ENCODE results near the gene ANKRD65. TPM values are rescaled to one million over a fixed set of nuclear protein-coding genes. Genes with fewer than 3 reads are reported as not detected.

Gene ANKRD65
- total and polyA plus RNA-seq, 2 donors (not counting 3 experiments of a cell fraction or from before 2014, with no cell fraction given): 0.15 to 0.38 TPM

- intact Hi-C loops (cut with micrococcal nuclease): no loop called here
Observed at GRCh38 chr1:1463312-1463711, 42.2 kb upstream of the ANKRD65 start.

More at GRCh38 chr1:1463312-1463711, 42.2 kb upstream of the ANKRD65 start:
- Histone ChIP-seq H3K9me1 (replicated peaks; ENCODE audit: control insufficient read depth, extremely low read depth, insufficient read depth, low read length) (no peaks in the 10 kb centered on the region), H4K20me1 (replicated peaks; ENCODE audit: control insufficient read depth, extremely low read depth, insufficient read depth, low read length) (no peaks in the 10 kb centered on the region), H3K4me3 (replicated peaks in 1 of 3; ENCODE audit: insufficient read depth in 1 of 3, low read depth in 1 of 3, low read length in 3 of 3) (no peak overlapping the region), H3K4me1 (ENCODE audit: control insufficient read depth, extremely low read depth, insufficient read depth, low read length) (no peaks in the 10 kb centered on the region), H3K9ac (replicated peaks; ENCODE audit: extremely low read depth, insufficient read depth, low read length) (no peak overlapping the region), H3K9me3 (replicated peaks; ENCODE audit: control insufficient read depth, insufficient read depth, low read length) (no peaks in the 10 kb centered on the region), H3K27ac (ENCODE audit: insufficient read depth, low read depth, low read length) (no peak overlapping the region), H3K79me2 (ENCODE audit: control insufficient read depth, insufficient read depth, low read length) (no peaks in the 10 kb centered on the region), H3K4me2 (ENCODE audit: insufficient read depth, low read length) (no peak overlapping the region), H3K36me3 (ENCODE audit: control insufficient read depth in 2 of 2, extremely low read depth in 1 of 2, insufficient read depth in 2 of 2, low read length in 2 of 2) (no peaks in the 10 kb centered on the region), H2AFZ (ENCODE audit: low read depth, low read length) (no peak overlapping the region), H3K27me3 (ENCODE audit: control insufficient read depth in 2 of 2, insufficient read depth in 2 of 2, low read length in 2 of 2) (no peaks in the 10 kb centered on the region)
- TF ChIP-seq MYC (IDR thresholded peaks at IDR 0.05; ENCODE audit: low read depth, low read length) (no peak), EZH2 (IDR thresholded peaks at IDR 0.05; ENCODE audit: borderline replicate concordance, low read depth, low read length, severe bottlenecking) (no peak), MAX (IDR thresholded peaks at IDR 0.05; ENCODE audit: insufficient read depth, insufficient read length) (no peak), FOS (IDR thresholded peaks at IDR 0.05; ENCODE audit: borderline replicate concordance, insufficient read depth, low read length) (no peak), POLR2AphosphoS5 (IDR thresholded peaks at IDR 0.05; ENCODE audit: insufficient read depth, low read depth, low read length) (no peak), POLR2A (IDR thresholded peaks at IDR 0.05; ENCODE audit: low read depth, low read length) (no peak), GATA2 (IDR thresholded peaks at IDR 0.05; ENCODE audit: insufficient read depth, insufficient read length, low read depth, low read length) (no peak), CTCF (IDR thresholded peaks at IDR 0.05; ENCODE audit: extremely low read depth in 1 of 2, insufficient read depth in 1 of 2, low read depth in 1 of 2, low read length in 2 of 2) (no peak), JUN (IDR thresholded peaks at IDR 0.05; ENCODE audit: borderline replicate concordance, insufficient read depth, insufficient read length, low read depth) (no peak)
- CTCF ChIA-PET: no interaction called here
- dilution Hi-C loops (cut with MboI; ENCODE audit: extremely low pct_ligation_motif_present, low sequenced_read_pairs): no loop called here
- FAIRE-seq (no peak), DNase-seq (ENCODE audit: low read depth, low spot score) (no peak)
- BruUV-seq (replicated peaks): no TSS peak
- POLR2A ChIA-PET: no interaction called here
